ENCODE results near the gene SFRP5.

Gene SFRP5

GRCh38 chr10:97732052-97732359 is 39.8 kb downstream of the SFRP5 start:
- no peak for ATAC-seq
- TF ChIP-seq TOX (CRISPR knock-in tag; IDR thresholded peaks at IDR 0.05; ENCODE audit: borderline replicate concordance), result no peak
- no peak for TF ChIP-seq ZNF565 (CRISPR knock-in tag; conservative IDR thresholded peaks at IDR 0.05; ENCODE audit: low read depth)
- no peak for TF ChIP-seq ZNF70 (CRISPR knock-in tag; IDR thresholded peaks at IDR 0.05)
- no peak for TF ChIP-seq BACH2 (CRISPR knock-in tag; IDR thresholded peaks at IDR 0.05; ENCODE audit: borderline replicate concordance)
- no peak for TF ChIP-seq TCF4 (CRISPR knock-in tag; IDR thresholded peaks at IDR 0.05; ENCODE audit: borderline replicate concordance)
- no peak for TF ChIP-seq ZFP30 (CRISPR knock-in tag; IDR thresholded peaks at IDR 0.05)
- TF ChIP-seq OSR1 (CRISPR knock-in tag; IDR thresholded peaks at IDR 0.05), result no peak
- TF ChIP-seq CSDC2 (CRISPR knock-in tag; IDR thresholded peaks at IDR 0.05), result no peak
- no peak for TF ChIP-seq GLIS3 (CRISPR knock-in tag; IDR thresholded peaks at IDR 0.05)

- ATAC-seq, result peak; percentile 94
- TF ChIP-seq BACH2 (CRISPR knock-in tag; IDR thresholded peaks at IDR 0.05; ENCODE audit: borderline replicate concordance) (no peak), ZNF8 (CRISPR knock-in tag; IDR thresholded peaks at IDR 0.05) (no peak), SNAI2 (CRISPR knock-in tag; IDR thresholded peaks at IDR 0.05) (no peak), CSDC2 (CRISPR knock-in tag; IDR thresholded peaks at IDR 0.05) (no peak), ISL1 (CRISPR knock-in tag; IDR thresholded peaks at IDR 0.05) (no peak), PATZ1 (CRISPR knock-in tag; IDR thresholded peaks at IDR 0.05; ENCODE audit: borderline replicate concordance) (no peak), TOX (CRISPR knock-in tag; IDR thresholded peaks at IDR 0.05; ENCODE audit: borderline replicate concordance) (no peak), CSRNP3 (CRISPR knock-in tag; IDR thresholded peaks at IDR 0.05) (no peak), ZFP30 (CRISPR knock-in tag; IDR thresholded peaks at IDR 0.05) (no peak), PPARA (CRISPR knock-in tag; IDR thresholded peaks at IDR 0.05; ENCODE audit: borderline replicate concordance) (no peak), TSHZ2 (CRISPR knock-in tag; IDR thresholded peaks at IDR 0.05) (no peak), OSR1 (CRISPR knock-in tag; IDR thresholded peaks at IDR 0.05) (no peak), CREB5 (CRISPR knock-in tag; IDR thresholded peaks at IDR 0.05; ENCODE audit: low read depth) (no peak), TCF4 (CRISPR knock-in tag; IDR thresholded peaks at IDR 0.05; ENCODE audit: borderline replicate concordance) (no peak)
Observed at GRCh38 chr10:97731346-97732051, 40.3 kb downstream of the SFRP5 start.

GRCh38 chr10:97729014-97729413 is 42.8 kb downstream of the SFRP5 start:
- no peak for ATAC-seq
- TF ChIP-seq ZC3H10 (CRISPR knock-in tag; IDR thresholded peaks at IDR 0.05) (no peak), ARNTL (CRISPR knock-in tag; IDR thresholded peaks at IDR 0.05; ENCODE audit: borderline replicate concordance, low read depth) (no peak), POU6F1 (CRISPR knock-in tag; IDR thresholded peaks at IDR 0.05; ENCODE audit: borderline replicate concordance, low read depth) (no peak), SNAI2 (CRISPR knock-in tag; IDR thresholded peaks at IDR 0.05) (no peak), PPARA (CRISPR knock-in tag; IDR thresholded peaks at IDR 0.05; ENCODE audit: borderline replicate concordance) (no peak), RARB (CRISPR knock-in tag; IDR thresholded peaks at IDR 0.05) (no peak), ZNF565 (CRISPR knock-in tag; conservative IDR thresholded peaks at IDR 0.05; ENCODE audit: low read depth) (no peak), TSHZ2 (CRISPR knock-in tag; IDR thresholded peaks at IDR 0.05) (no peak), ESRRG (CRISPR knock-in tag; IDR thresholded peaks at IDR 0.05) (no peak), PATZ1 (CRISPR knock-in tag; IDR thresholded peaks at IDR 0.05; ENCODE audit: borderline replicate concordance) (no peak)
